NOMO-1 (cell line): ENCODE results near the gene GP2.
"Not testable (repeated sequence)": the region's sequence is repeated elsewhere in the genome, so short reads cannot be mapped to it uniquely, and the experiment has no call there.

Experiments used
- DNase-seq, 2 experiments: peaks; one replicate each; lab custom pipeline; 2025; ENCODE audit not compliant: unreplicated experiment in 2 of 2; lab: John Stamatoyannopoulos, UW

The GP2 gene

DNA sequence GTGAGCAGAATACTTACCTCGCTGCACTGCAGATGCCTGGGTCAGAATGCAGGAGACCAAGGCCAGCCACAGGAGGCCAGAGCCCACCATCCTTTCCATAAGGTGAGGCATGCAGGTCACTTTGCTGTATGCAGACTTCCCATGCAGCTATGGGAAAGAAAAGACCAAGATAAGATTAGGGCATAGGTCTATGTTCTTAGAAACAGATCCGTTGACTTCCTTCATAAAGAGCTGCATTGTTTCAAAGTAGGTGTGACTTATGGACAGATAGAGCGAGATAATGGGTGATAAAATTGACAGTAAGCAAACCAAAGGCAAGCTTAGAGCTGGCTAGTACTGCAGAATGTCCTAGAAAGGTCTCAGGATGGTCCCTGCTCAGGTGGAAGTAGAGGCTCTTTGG, 992 bp downstream of the GP2 start:
- DNase-seq = no peak

DNA sequence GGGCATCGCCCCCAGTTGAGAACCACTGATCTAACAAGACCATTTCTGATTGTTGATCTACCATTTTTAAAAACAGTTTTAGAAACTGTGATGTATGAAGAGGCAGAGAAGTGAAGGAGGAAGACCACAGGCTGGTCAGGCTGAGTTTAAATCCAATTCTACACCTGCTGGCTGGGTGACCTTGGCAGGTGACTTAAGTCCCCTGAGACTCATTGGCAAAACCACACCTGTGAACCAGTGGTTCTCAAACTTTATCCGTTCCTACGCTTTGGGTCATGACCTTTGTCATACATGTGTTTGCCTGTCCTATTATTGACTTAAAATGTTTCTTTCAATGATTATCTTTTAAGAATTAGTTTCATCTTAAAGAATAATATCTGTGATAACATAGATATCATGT, 2.3 kb downstream of the GP2 start:
- no peak for DNase-seq

DNA sequence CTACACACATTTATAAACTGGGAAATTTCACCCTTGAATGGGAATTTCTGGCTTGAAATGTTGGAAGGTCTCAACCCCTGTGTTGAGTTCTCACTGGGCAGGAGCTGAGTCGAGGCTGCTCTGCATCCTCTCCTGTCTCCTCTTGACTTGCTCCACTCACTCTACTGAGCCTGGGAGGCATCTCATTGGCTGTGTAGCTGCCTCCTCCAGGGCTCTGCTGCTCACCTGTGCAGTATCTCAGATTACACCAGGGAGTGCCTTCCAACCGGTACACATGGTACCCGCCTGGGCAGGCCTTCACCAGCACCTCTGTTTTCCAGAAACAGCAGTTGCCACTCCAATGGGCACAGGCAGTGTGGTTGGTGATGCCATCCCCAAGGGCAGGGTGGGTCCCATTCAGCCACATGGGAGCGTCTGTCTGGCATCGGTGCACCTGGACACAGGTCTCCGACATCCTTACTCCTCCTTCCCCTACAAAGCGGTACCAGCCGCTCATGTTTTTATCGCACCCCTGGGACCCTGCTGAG, 3.7 kb downstream of the GP2 start:
- DNase-seq = no peak

DNA sequence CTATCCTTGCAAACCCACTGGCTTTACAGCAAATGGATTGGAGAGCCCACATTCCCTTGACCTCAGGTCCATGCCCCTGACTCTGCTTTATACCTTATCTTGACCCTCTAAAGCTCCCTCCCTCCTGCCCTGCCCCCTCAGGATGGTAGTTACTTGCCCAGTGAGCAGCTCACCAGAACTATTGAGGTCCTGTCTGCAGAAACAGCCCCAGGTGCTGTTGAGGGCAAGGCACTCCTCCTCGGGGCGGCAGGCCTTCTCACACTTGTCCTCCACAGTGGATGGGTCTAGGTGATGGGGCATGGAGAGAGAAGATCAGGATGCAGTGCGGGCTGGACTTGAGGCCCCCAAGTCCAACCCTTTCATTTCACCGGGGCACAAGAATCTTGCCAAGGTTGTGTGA, 4.6 kb downstream of the GP2 start:
- DNase-seq = no peak

DNA sequence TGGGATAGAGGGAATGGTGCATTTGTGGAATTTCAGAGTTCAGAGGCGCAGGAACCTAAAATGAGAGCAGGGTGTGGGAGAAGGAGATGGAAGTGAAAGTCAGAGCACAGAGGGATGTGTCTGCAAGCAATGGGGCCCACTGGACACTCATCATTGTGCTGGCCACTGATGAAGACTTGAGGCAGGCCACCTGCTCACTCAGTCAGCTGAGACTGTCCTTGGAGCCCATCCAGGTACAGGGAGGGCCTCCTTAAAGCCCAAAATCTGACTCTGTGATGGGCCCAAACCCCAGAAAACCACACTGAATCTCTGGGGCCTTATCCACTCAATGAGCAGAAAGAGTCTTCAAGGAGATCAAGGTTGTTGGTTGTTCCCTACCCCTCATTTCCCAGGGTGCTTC, 5.6 kb downstream of the GP2 start:
- DNase-seq = no peak

DNA sequence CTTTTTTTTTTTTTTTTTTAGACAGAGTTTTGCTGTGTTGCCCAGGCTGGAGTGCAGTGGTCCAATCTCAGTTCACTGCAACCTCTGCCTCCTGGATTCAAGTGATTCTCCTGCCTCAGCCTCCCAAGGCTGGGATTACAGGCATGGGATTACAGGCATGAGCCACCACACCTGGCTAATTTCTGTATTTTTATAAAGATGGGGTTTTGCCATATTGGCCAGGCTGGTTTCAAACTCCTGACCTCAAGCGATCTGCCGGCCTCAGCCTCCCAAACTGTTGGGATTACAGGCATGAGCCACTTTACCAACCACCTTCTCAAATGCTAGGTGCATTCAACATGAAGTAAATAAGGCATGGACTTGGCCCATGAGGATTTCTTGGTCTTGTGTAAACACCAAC, 6.3 kb downstream of the GP2 start:
- DNase-seq = not testable (repeated sequence)

DNA sequence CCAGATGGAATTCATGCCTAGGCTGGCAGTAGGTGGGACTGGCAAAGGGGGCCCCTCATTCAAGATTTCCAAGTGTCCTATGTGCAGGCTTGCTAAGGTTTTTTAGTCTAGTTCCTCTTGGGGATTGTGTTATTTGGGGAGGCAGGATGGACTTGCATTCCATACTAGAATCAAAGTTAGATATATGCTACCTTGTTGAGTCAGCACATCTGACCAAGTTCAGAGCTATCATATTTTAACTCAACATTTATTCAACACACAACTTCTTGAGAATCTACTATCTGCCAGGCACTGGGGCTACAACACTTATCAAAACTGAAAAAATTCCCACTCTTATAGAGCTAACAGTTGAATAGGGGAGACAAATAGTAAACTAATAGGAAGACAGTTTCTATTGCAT, 6.7 kb downstream of the GP2 start:
- DNase-seq = no peak

DNA sequence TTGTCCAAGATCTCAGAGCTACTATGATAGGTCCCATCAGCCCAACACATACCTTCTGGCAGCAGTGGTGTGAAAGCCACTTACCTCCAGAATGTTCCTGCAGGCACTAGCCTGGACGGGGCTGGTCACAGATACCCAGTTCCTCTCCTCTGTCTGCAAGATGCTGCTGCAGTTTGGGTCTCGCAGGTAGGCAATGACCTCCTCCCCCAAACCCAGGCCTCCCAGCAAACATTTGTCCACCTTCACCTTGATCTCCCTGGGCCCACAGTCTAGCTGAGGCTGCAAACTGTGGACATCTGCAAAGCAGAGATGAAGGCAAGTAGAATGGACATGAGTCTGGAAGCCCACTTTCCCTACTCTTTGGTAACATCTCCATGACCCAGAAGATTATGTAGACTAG, 7.1 kb downstream of the GP2 start:
- no peak for DNase-seq

DNA sequence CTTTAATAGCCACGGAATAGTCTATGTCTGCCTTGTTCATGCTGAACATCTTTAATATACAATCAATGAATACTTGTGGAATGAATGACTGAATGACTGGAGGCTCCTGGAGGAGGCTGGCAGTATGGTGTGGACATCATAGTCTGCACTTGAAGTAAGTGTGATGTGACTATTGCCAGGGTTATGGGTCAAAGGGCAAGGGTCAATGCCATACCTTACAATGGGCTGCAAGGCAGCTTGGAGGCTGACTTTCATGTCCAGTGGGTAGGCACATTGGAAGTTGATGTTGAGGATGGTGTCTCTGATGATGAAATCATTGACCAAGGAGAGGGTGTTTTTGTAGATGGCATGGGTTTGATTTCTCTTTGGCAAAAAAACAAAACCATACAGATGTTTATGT, 7.9 kb downstream of the GP2 start:
- DNase-seq = no peak

DNA sequence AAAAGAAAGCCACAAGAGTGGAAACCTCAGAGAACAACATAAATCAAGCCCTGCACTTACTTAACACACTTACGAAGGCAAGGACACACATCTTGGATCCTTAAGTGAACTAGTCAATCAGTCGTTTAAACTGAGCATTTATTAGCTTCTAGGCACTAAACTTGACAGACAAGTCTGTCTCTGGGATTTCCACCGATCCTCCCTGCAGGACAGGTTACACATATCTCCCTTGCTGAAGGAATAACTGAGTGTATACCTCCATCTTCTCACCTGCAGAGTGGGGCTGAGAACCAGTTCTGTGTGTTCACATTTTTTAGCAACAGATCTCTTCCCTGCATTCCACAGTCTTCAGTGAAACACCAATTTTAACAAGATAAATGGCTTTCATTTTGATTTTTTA, 8.9 kb downstream of the GP2 start:
- DNase-seq = no peak

DNA sequence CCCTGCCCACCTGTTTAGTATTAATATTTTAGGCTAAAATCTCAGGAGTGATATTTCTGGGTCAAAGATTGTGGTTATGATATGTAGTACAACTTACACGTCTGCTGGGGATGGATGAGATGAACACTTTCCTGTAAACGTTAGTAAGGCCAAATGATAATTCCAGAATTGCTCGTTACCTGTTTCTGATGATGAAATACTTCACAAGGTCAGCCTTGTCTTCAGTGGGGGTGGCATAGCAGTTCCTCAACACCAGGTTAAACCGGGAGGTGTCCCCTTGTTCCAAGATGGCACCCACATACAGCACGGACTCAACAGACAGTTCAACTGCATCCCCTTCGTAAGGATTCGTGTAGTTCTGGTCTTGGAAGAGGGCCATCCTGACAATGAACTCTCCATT, 9.3 kb downstream of the GP2 start:
- no peak for DNase-seq

DNA sequence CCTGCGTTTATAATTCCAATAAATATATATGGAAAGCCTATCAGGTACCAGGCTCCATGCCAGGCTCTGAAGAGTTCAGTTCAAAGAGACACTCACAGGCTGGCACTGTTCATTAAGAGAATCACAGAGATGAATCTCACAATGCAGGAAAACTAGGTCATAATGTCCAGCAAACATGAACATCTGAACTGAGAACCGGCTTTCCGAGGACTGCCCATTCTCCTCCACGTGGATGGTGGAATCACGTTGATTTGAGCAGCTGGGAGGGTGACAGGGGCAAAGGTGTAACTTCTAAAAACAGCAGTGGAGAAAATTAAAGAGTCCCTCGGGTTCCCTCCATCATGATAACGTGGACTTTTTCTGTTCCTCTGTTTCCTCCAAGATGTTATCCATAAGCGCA, 10.2 kb downstream of the GP2 start:
- DNase-seq = no peak

DNA sequence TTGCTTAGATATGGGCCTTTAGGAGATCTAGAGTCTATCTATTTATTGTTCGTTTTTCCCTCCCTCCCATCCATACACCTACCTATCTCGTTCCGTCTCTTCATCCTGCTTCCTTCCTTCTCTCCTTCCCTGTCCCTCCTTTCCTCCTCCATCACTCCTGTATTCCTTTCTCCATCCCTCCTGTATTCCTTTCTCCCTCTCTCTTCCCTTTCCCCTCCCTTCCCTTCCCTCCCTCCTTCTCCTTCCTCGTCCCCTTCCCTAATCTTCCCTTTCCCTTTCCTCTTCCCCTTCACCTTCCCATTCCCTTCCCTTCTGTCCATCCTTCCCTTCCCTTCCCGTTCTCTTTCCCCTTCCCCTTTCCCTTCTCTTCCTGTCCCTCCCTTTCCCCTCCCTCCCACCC, 10.6 kb downstream of the GP2 start:
- no peak for DNase-seq

DNA sequence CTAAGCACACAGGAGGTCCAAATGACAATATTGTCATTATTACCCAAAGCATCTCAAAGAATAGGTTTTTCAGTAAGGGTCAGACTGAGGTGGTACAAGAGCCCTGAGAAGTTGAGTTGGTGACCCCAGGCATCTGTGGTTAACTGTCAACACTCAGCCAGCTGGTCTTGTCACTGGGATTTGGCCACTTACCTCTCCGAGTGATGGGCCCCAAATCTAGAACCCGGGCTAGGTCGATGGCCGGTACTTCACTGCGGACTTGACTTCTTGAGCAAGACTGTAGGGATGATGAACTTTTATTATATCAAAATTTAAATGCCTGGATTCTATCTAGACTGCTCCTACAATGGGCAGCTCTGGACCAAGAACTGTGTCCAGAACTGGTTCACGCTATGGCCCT, 11.5 kb downstream of the GP2 start:
- DNase-seq = no peak

DNA sequence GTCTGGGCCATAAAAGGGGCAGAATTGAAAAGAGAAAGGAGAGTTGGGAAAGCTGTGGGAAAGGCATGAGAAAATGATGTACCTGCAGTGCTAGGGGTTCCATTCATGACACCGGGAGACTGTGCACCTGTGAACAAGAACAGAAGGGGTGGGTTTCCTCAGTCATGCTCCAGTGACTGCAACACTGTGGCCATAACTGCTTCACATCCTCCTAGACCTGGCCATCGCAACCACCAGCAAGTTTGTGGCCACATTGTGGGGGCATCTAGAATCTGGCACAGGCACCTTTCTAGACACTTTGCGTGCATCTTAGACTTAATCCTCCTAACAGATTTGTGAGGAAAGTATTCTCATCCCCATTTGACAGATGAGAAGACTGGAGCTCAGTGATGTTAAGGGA, 12.7 kb downstream of the GP2 start:
- no peak for DNase-seq

DNA sequence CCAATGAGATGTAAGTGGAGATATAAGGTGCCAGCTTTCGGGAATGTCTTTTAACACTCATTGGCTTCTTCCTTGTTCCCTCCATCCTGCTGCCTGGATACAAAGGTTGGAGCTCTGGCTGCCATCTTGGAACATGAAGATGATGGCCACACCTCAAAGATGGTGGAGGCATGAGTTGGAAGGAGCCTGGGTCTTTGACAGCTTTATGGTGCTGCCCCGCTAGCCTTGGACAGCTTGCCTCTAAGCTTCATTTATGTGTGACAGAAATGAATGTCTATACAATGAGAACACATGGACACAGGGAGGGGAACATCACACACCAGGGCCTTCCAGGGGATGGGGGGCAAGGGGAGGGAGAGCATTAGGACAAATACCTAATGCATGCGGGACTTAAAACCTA, 13.6 kb downstream of the GP2 start:
- DNase-seq = no peak

DNA sequence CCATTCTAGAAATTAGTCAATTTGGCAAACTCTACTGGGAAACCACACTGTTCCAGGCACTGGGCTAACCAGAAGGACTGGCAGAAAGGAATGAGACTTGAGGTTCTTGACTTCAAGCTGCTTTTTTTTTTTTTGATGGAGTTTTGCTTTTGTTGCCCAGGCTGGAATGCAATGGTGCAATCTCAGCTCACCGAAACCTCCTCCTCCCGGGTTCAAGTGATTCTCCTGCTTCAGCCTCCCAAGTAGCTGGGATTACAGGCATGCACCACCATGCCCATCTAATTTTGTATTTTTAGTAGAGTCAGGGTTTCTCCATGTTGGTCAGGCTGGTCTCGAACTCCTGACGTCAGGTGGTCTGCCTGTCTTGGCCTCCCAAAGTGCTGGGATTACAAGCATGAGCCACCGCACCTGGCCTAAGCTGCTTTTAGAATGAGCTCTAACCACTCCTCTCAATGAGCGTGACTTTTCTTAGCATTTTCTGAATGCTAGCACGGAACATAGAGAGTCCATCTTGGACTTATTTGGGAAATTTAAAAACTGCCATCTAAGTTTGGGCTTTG, 14.7 kb downstream of the GP2 start:
- not testable (repeated sequence) for DNase-seq

DNA sequence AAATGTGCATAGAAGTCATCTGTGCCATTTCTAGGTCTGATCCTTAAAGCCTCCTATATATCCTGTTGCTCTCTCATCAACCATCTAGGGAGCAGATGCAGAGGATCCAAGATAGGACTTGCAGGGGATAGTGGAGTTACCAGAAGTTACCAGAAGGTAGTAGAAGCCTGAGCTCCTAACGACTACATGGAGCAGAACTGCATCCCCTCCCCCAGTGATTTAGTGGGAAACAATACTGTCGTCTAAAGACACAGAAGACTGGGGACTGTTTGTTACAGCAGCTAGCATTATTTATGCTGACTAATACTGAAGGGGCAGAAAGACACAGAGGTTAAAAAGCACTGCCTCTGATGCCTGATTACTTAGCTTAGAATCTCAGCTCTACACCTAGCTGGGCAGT, 15.8 kb downstream of the GP2 start:
- no peak for DNase-seq

DNA sequence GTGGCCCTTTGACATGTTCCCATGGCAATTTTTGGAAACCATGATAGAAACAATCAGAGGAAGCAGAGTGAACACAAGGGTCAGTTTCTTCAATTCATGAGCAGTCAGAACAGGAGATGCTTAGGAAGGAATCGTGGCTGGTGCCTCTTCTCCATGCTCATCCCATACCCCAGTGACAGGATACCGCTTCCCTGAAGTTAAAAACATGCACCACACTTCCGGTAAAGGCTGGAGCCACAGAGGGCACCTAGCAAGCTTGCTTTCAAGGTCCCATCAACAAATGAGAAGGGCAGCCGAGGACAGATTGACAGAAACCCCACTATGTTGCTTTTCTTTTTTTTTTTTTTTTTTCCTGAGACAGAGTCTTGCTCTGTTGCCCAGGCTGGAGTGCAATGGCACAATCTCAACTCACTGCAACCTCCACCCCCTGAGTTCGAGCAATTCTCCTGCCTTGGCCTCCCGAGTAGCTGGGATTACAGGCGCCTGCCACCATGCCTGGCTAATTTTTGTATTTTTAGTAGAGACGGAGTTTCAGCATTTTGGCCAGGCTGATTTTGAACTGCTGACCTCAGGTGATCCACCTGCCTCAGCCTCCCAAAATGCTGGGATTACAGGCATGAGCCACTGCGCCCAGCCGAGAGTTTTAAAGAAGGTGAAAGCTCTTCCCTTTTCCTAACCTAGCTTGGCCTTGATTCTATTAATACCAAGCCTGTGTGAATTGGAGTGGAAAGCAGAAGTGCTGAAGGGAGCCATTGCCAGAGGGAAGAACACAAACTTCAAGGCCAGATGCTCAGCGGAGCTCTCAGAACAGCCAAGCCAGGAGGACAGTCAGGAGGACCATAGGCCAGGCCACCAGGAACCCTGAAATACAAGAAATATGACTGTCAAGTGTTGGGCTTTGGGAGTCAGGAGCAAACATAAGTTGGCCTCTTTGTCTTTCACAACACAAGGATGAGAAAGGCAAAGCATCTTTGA, 16.6 kb downstream of the GP2 start:
- DNase-seq = no peak

DNA sequence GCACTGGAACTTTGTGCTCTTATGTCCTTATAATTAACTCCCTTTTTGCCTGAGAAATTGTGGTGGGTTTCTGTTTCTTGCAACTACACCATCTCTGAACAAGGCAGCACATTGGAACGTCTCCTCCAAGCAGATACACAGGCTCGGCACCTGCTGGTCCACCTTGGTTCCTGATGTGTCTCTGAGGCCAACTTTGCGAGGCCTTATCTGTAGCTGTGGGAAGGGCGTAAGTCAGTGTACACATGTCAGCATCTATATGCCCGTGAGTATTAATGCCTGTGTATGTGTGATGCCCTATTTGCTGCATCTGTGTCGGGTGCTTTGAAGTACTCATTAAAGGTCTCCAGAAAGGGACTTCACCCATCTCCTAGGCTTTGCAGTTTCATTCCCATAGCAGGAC, 17.5 kb downstream of the GP2 start:
- no peak for DNase-seq

DNA sequence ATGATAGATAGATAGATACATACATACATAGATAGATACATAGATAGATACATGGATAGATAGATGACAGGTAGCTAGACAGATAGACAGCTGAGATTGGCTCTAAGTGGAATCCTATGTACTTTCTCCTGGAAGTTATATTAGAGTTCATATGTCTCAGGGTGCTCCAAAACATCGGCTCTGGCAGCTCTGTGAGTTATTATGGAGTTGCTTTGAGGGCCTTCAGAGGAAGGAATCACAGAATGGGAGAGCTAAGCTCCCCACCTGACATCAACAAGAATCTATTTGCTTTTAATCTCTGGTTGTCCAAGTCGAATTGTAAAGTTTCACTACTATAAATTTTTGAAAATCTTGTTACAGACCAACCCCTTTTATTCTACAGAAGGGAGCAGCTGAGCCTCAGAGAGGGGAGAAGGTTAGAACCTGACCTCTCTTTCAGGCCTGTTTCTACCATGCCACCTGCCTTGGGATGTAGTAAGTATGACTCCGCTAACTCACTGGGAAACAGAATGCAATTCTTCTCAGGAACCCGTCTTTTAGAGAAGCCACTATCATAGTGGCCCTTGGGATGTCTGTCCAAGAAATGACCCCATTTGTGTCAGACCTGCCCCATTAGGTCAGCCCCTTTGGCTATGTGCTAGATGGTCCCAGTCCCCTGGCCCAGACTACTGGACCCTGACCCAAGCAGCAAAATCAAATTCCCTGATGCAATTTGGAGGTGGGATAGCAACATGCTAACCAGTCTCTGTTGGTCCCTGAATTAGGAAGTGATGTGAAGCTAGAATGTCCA, 18.3 kb downstream of the GP2 start:
- no peak for DNase-seq

DNA sequence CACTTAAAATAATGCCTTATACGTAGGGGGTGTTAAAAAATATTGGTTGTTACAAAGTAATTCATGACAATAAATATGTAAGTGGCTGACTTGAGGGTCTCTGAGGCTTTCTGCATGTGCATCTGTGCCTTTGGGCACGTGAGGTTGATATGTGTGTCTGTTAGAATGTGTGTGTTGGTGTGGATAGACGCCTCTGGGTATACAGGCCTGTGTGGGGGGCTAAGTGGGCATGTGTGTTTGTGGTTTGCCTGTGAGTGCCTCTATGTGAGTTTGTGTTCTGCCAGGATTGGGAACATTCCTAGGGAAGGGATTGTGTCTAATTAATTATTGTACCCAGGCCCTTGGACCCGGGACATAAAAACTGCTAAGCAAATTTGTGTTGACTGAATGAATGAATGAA, 19.0 kb downstream of the GP2 start:
- DNase-seq = no peak
